ENCODE data around the gene MASP2. TPM values are rescaled to one million over a fixed set of nuclear protein-coding genes. Genes with fewer than 3 reads are reported as not detected.

MASP2 gene
- total and polyA plus RNA-seq, 9 of the 15 experiments (the other 6 are each of a cell fraction or from before 2014, with no cell fraction given) = 0.01 to 0.23 (median 0.06) TPM; not detected in 3

DNA sequence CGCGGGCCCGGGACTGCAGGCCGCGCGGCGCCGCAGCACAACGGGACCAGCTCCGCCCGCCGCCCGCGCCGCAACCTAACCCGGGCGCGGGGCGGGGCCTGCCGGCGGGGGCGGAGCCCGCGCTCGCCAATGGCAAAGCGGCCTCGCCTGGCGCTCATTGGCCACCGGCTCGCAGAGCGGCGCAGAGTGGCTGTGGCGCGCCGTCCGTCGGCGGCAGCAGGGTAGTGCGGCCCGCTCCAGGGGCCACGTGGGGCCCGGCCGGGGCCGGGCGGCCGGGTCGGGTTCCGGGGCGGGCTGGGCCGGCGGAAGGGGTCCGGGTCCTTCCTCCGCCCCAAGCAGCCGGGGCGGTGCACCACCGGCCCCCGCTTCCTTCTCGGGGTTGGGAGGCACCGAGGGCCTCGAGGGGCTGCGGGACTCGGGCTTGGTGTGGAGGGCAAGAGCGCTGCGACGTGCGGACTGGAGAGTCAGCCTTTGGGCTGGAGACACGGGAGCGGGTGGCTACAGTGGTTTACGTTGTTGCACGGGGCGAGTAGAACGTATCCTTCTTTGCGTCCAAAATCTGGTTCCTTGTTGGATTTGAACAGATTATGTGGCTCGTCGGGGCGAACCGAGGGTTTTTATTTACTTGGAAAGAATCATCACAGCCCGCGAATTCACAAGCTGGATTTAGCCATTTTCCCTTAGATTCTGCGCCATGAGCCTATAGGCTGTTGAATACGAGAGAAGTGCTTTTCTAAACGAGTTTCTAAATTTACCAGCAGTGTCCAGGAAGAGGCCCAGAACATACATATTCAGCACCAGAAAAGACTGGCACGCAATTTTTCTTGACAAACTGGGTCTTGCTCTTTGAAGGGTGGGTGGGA lies 13.2 kb upstream of the MASP2 start, which contains the start of gene SRM (continued):
- TF ChIP-seq, protein P1, sequence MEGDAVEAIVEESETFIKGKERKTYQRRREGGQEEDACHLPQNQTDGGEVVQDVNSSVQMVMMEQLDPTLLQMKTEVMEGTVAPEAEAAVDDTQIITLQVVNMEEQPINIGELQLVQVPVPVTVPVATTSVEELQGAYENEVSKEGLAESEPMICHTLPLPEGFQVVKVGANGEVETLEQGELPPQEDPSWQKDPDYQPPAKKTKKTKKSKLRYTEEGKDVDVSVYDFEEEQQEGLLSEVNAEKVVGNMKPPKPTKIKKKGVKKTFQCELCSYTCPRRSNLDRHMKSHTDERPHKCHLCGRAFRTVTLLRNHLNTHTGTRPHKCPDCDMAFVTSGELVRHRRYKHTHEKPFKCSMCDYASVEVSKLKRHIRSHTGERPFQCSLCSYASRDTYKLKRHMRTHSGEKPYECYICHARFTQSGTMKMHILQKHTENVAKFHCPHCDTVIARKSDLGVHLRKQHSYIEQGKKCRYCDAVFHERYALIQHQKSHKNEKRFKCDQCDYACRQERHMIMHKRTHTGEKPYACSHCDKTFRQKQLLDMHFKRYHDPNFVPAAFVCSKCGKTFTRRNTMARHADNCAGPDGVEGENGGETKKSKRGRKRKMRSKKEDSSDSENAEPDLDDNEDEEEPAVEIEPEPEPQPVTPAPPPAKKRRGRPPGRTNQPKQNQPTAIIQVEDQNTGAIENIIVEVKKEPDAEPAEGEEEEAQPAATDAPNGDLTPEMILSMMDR (IDR thresholded peaks at IDR 0.05 in 2 of 3, conservative IDR thresholded peaks at IDR 0.05 in 1 of 3; ENCODE audit: insufficient read depth in 2 of 3, low read depth in 1 of 3, low read length in 3 of 3) = peak in 2 of 3 experiments; percentile 13 to 67; a peak in 4 of 6 replicates
- TF ChIP-seq, protein P2, sequence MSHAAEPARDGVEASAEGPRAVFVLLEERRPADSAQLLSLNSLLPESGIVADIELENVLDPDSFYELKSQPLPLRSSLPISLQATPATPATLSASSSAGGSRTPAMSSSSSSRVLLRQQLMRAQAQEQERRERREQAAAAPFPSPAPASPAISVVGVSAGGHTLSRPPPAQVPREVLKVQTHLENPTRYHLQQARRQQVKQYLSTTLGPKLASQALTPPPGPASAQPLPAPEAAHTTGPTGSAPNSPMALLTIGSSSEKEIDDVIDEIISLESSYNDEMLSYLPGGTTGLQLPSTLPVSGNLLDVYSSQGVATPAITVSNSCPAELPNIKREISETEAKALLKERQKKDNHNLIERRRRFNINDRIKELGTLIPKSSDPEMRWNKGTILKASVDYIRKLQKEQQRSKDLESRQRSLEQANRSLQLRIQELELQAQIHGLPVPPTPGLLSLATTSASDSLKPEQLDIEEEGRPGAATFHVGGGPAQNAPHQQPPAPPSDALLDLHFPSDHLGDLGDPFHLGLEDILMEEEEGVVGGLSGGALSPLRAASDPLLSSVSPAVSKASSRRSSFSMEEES (CRISPR knock-in tag; IDR thresholded peaks at IDR 0.05) = no peak
- no peak for TF ChIP-seq LARP7 (IDR thresholded peaks at IDR 0.05)
- no peak for TF ChIP-seq POLR3G (IDR thresholded peaks at IDR 0.05; ENCODE audit: extremely low read depth, insufficient read length, insufficient replicate concordance)
- TF ChIP-seq WHSC1 (IDR thresholded peaks at IDR 0.05; ENCODE audit: low read length) = no peak
- peak; percentile 94 for TF ChIP-seq PHF8 (IDR thresholded peaks at IDR 0.05; ENCODE audit: borderline replicate concordance, low read length)
- TF ChIP-seq MIER1 (IDR thresholded peaks at IDR 0.05; ENCODE audit: low read depth) = no peak
- TF ChIP-seq, protein P3, sequence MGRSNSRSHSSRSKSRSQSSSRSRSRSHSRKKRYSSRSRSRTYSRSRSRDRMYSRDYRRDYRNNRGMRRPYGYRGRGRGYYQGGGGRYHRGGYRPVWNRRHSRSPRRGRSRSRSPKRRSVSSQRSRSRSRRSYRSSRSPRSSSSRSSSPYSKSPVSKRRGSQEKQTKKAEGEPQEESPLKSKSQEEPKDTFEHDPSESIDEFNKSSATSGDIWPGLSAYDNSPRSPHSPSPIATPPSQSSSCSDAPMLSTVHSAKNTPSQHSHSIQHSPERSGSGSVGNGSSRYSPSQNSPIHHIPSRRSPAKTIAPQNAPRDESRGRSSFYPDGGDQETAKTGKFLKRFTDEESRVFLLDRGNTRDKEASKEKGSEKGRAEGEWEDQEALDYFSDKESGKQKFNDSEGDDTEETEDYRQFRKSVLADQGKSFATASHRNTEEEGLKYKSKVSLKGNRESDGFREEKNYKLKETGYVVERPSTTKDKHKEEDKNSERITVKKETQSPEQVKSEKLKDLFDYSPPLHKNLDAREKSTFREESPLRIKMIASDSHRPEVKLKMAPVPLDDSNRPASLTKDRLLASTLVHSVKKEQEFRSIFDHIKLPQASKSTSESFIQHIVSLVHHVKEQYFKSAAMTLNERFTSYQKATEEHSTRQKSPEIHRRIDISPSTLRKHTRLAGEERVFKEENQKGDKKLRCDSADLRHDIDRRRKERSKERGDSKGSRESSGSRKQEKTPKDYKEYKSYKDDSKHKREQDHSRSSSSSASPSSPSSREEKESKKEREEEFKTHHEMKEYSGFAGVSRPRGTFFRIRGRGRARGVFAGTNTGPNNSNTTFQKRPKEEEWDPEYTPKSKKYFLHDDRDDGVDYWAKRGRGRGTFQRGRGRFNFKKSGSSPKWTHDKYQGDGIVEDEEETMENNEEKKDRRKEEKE (IDR thresholded peaks at IDR 0.05; ENCODE audit: borderline replicate concordance in 1 of 2, control insufficient read depth in 1 of 2, low read depth in 2 of 2, low read length in 1 of 2) = no peak
- no peak for TF ChIP-seq DACH1 (IDR thresholded peaks at IDR 0.05; ENCODE audit: partially characterized antibody)
- no peak for TF ChIP-seq ETV6 (IDR thresholded peaks at IDR 0.05; ENCODE audit: borderline replicate concordance in 1 of 2, low read depth in 2 of 2, low read length in 1 of 2)
- no peak for TF ChIP-seq ETV6 (CRISPR knock-in tag; IDR thresholded peaks at IDR 0.05; ENCODE audit: borderline replicate concordance)
- TF ChIP-seq CXXC5 (CRISPR knock-in tag; IDR thresholded peaks at IDR 0.05) = peak; percentile 93
- TF ChIP-seq NEUROD1 (IDR thresholded peaks at IDR 0.05; ENCODE audit: borderline replicate concordance, low read depth, low read length, partially characterized antibody) = peak; percentile 85
- TF ChIP-seq LEF1 (IDR thresholded peaks at IDR 0.05) = no peak
- TF ChIP-seq, protein P4, sequence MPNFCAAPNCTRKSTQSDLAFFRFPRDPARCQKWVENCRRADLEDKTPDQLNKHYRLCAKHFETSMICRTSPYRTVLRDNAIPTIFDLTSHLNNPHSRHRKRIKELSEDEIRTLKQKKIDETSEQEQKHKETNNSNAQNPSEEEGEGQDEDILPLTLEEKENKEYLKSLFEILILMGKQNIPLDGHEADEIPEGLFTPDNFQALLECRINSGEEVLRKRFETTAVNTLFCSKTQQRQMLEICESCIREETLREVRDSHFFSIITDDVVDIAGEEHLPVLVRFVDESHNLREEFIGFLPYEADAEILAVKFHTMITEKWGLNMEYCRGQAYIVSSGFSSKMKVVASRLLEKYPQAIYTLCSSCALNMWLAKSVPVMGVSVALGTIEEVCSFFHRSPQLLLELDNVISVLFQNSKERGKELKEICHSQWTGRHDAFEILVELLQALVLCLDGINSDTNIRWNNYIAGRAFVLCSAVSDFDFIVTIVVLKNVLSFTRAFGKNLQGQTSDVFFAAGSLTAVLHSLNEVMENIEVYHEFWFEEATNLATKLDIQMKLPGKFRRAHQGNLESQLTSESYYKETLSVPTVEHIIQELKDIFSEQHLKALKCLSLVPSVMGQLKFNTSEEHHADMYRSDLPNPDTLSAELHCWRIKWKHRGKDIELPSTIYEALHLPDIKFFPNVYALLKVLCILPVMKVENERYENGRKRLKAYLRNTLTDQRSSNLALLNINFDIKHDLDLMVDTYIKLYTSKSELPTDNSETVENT (CRISPR knock-in tag; IDR thresholded peaks at IDR 0.05) = peak; percentile 81; the same call in 1 of the 2 replicates
- TF ChIP-seq KDM2B (CRISPR knock-in tag; IDR thresholded peaks at IDR 0.05) = 0 out of 2 replicates have a peak, but pooled peaks have one; percentile 42
- 0 out of 2 replicates have a peak, but pooled peaks have one; percentile 35 for TF ChIP-seq ZC3H8 (IDR thresholded peaks at IDR 0.05)
- peak; percentile 63 for TF ChIP-seq ZFX (CRISPR knock-in tag; IDR thresholded peaks at IDR 0.05)
